Glutamatergic neuron (in vitro differentiated cells): ENCODE data around the gene SHROOM2. TPM values are rescaled to one million over a fixed set of nuclear protein-coding genes. Genes with fewer than 3 reads are reported as not detected.

Source experiments
- DNase-seq: peaks from one replicate; pipeline ENCODE4 v3.0.0; 2022
- H3K27ac Mint-ChIP-seq: one replicate; pipeline ENCODE4 v1.8.0; 2020; ENCODE audit warnings: mild to moderate bottlenecking, mixed read lengths, inconsistent platforms; ENCODE audit not compliant: unreplicated experiment
- H3K27me3 Mint-ChIP-seq: one replicate; pipeline ENCODE4 v1.8.0; 2020; ENCODE audit warnings: mild to moderate bottlenecking, moderate library complexity, mixed read lengths, inconsistent platforms; ENCODE audit not compliant: unreplicated experiment
- H3K36me3 Mint-ChIP-seq: one replicate; pipeline ENCODE4 v1.8.0; 2020; ENCODE audit warnings: mild to moderate bottlenecking, mixed read lengths, inconsistent platforms; ENCODE audit not compliant: unreplicated experiment
- H3K4me1 Mint-ChIP-seq: one replicate; pipeline ENCODE4 v1.8.0; 2020; ENCODE audit warnings: mild to moderate bottlenecking, low read depth, mixed read lengths, inconsistent platforms; ENCODE audit not compliant: unreplicated experiment
- H3K4me3 Mint-ChIP-seq: one replicate; pipeline ENCODE4 v1.8.0; 2020; ENCODE audit warnings: mild to moderate bottlenecking, mixed read lengths, inconsistent platforms; ENCODE audit not compliant: unreplicated experiment
- H3K9me3 Mint-ChIP-seq: one replicate; pipeline ENCODE4 v1.8.0; 2020; ENCODE audit warnings: mild to moderate bottlenecking, moderate library complexity, mixed read lengths, inconsistent platforms; ENCODE audit not compliant: unreplicated experiment
- total RNA-seq: library from RNA; stranded (reverse); fragmentation: NEBNext Ultra II Directional; extraction: Animal tissue kit (Norgen Biotek cat#: 25700); gene quantifications from one replicate; pipeline ENCODE4 v1.2.1, GENCODE V29; 2021; ENCODE audit not compliant: unreplicated experiment
- TF ChIP-seq, protein P1 (sequence below): fragments of 200-600 bp; sonication (generic); IDR thresholded peaks from one replicate; pipeline ENCODE4 v1.5.0; 2021; ENCODE audit not compliant: partially characterized antibody, unreplicated experiment

SHROOM2 gene
- total RNA-seq, 1 donor from 2014 or later, result 3.1 TPM

- TF ChIP-seq, protein P1, sequence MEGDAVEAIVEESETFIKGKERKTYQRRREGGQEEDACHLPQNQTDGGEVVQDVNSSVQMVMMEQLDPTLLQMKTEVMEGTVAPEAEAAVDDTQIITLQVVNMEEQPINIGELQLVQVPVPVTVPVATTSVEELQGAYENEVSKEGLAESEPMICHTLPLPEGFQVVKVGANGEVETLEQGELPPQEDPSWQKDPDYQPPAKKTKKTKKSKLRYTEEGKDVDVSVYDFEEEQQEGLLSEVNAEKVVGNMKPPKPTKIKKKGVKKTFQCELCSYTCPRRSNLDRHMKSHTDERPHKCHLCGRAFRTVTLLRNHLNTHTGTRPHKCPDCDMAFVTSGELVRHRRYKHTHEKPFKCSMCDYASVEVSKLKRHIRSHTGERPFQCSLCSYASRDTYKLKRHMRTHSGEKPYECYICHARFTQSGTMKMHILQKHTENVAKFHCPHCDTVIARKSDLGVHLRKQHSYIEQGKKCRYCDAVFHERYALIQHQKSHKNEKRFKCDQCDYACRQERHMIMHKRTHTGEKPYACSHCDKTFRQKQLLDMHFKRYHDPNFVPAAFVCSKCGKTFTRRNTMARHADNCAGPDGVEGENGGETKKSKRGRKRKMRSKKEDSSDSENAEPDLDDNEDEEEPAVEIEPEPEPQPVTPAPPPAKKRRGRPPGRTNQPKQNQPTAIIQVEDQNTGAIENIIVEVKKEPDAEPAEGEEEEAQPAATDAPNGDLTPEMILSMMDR, result no peak
- Mint-ChIP-seq H3K4me3 (no peak overlapping the region), H3K4me1 (peaks cover 3% of the 10 kb centered on the region), H3K27me3 (no peaks in the 10 kb centered on the region), H3K36me3 (no peaks in the 10 kb centered on the region), H3K27ac (no peak overlapping the region), H3K9me3 (no peaks in the 10 kb centered on the region)
- DNase-seq, result no peak
These were observed 80.4 kb downstream of the SHROOM2 start for GRCh38 chrX:9866633-9867032.

GRCh38 chrX:9867226-9867625 is 81.0 kb downstream of the SHROOM2 start:
- Mint-ChIP-seq H3K36me3 (no peaks in the 10 kb centered on the region), H3K4me3 (no peak overlapping the region), H3K4me1 (no peaks in the 10 kb centered on the region), H3K27ac (no peak overlapping the region), H3K9me3 (no peaks in the 10 kb centered on the region), H3K27me3 (no peaks in the 10 kb centered on the region)
- DNase-seq, result no peak
- TF ChIP-seq, protein P1, result no peak

DNA sequence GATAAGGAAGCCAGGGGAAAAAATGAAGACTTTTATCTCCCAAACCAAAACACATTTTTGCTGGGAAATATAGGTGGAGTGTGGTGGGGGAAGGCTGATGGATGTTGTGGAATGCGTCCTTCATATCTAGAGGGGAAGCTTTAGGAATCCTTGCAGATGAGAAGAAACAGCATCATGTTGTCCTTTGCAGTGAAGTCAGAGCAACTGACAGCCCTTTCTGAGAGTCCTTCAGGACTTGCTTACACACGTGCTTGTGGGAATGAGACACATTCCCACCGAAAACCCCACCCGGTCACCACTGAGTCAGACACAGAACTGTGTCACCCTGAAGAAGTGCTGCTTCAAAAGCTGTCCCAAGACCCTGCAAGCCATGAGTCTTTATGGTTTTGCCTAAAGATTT is 81.5 kb downstream of the SHROOM2 start:
- H3K27ac Mint-ChIP-seq, result no peak overlapping the region
- H3K9me3 Mint-ChIP-seq, result no peaks in the 10 kb centered on the region
- no peak overlapping the region for H3K4me3 Mint-ChIP-seq
- H3K4me1 Mint-ChIP-seq, result no peaks in the 10 kb centered on the region
- TF ChIP-seq, protein P1, result no peak
- H3K36me3 Mint-ChIP-seq, result no peaks in the 10 kb centered on the region
- no peak for DNase-seq
- no peaks in the 10 kb centered on the region for H3K27me3 Mint-ChIP-seq

DNA sequence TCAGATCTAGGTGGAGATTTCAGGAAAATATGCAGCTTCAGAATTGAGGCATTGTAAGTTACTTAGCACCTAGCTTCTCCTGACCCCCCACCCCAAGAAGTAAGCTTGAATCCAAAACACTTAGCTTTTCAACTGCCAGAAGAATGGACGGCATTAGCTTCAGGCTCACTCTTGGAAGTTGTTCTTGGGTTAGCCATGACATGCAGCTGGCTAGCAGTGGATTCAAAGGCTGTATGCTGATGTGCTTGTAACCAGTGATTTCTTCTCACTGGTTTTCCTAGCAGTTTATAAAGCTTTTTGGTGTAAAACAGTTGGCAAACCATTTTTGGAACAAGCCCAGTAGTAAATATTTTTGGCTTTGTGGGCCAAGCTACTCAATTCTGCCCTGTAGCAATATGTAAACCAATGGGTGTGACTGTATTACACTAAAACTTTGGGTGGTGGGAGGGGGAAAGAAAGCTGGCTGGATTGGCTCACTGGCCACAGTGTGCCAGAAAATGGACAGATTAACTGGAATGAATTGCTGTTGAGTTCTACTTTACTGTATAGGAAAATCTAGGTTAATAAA is 85.6 kb downstream of the SHROOM2 start:
- Mint-ChIP-seq H3K4me3 (no peak overlapping the region), H3K27me3 (no peaks in the 10 kb centered on the region), H3K4me1 (peaks cover 13% of the 10 kb centered on the region), H3K27ac (no peak overlapping the region), H3K36me3 (no peaks in the 10 kb centered on the region), H3K9me3 (no peaks in the 10 kb centered on the region)
- DNase-seq, result no peak
- TF ChIP-seq, protein P1, result no peak

DNA sequence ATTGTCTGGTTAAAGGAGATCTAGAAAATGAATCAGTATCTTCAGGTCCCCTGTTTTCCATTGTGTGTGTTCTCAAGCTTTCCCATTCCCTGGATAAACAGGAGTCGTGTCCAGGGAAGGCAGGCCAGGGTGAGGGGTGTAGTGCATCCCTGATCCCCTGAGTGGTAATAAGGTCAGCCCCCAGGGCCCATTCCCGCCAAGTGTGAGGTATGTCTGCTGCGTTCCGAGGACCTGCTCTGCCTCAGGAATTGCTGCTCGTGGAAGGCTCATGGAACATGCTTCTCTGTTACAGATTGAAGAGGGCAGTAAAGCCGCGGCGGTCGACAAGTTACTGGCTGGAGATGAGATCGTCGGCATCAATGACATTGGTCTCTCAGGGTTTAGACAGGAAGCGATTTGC is 87.1 kb downstream of the SHROOM2 start:
- no peak for DNase-seq
- Mint-ChIP-seq H3K27ac (no peak overlapping the region), H3K36me3 (no peaks in the 10 kb centered on the region), H3K4me3 (no peak overlapping the region), H3K4me1 (peaks cover 21% of the 10 kb centered on the region), H3K27me3 (no peaks in the 10 kb centered on the region), H3K9me3 (no peaks in the 10 kb centered on the region)
- TF ChIP-seq, protein P1, result no peak
